Measurements from ENCODE around the gene ZNF593OS. TPM values are rescaled to one million over a fixed set of nuclear protein-coding genes. Genes with fewer than 3 reads are reported as not detected.
A peak's percentile ranks its signal among the peaks of the same experiment; 100 is the strongest.

Gene ZNF593OS
- total and polyA plus RNA-seq, 2 donors (not counting 1 experiment from before 2014, with no cell fraction given), result 0.09 TPM; not detected in 1

GRCh38 chr1:26155370-26156284 is 16.0 kb downstream of the ZNF593OS start:
- H3K4me1 ChIP-seq (ENCODE audit: control insufficient read depth in 2 of 2, insufficient read depth in 2 of 2, low read length in 2 of 2), result peaks cover 7 to 8% of the 10 kb centered on the region in 2 donors
- H3K4me3 ChIP-seq (ENCODE audit: control extremely low read depth in 1 of 5, extremely low read depth in 1 of 5, insufficient read depth in 1 of 5, low read depth in 2 of 5, low read length in 4 of 5), result no peak overlapping the region
- ATAC-seq (ENCODE audit: low read depth), result no peak
- POLR2A ChIA-PET, result no interaction called here
- Mint-ChIP-seq H3K27ac (no peak overlapping the region), H3K4me1 (peaks cover 2% of the 10 kb centered on the region), H3K9me3 (ENCODE audit: insufficient read depth) (no peaks in the 10 kb centered on the region), H3K27me3 (peaks cover 50% of the 10 kb centered on the region), H3K4me3 (no peak overlapping the region)
- peak overlapping the region; percentile 33 for H2AFZ ChIP-seq (ENCODE audit: insufficient read depth, low read depth, low read length, poor library complexity, severe bottlenecking)
- H4K20me1 ChIP-seq (ENCODE audit: control insufficient read depth, insufficient read depth, low read length, poor library complexity, severe bottlenecking), result no peaks in the 10 kb centered on the region
- H3K9me3 ChIP-seq (ENCODE audit: control extremely low read depth in 1 of 3, control insufficient read depth in 2 of 3, insufficient read depth in 1 of 3, low read length in 2 of 3), result no peaks in the 10 kb centered on the region
- intact Hi-C loops (cut with micrococcal nuclease), result no loop called here
- TF ChIP-seq EZH2 (IDR thresholded peaks at IDR 0.05; ENCODE audit: borderline replicate concordance, insufficient read depth, low read depth, low read length, poor library complexity, severe bottlenecking) (no peak), CTCF (IDR thresholded peaks at IDR 0.05) (no peak)
- no peak overlapping the region for H3K9ac ChIP-seq (ENCODE audit: low read length)
- no peak overlapping the region for H3K4me2 ChIP-seq (replicated peaks; ENCODE audit: low read depth, low read length, poor library complexity, severe bottlenecking)
- CTCF ChIA-PET, result interaction anchor here (1.4 to 4.3 kb wide), 3 partner anchors 11 to 51 kb away, joined by 4 to 31 read pairs (median 10); partner anchors contain the start of genes C1orf232 and ZNF593
- WGBS (ENCODE audit: insufficient coverage), result 34% methylated on average over 16 of the region's 21 CpGs
- DNase-seq, result no peak
- no peaks in the 10 kb centered on the region for H3K79me2 ChIP-seq (ENCODE audit: control insufficient read depth, insufficient read depth, low read length)
- H3K27ac ChIP-seq (ENCODE audit: low read length in 2 of 2), result no peak overlapping the region
- peaks cover 0 to 50% (median 12%) of the 10 kb centered on the region in 4 experiments for H3K27me3 ChIP-seq (replicated peaks in 1 of 4; ENCODE audit: control extremely low read depth in 1 of 4, control insufficient read depth in 3 of 4, insufficient read depth in 4 of 4, low read length in 3 of 4)
- no peaks in the 10 kb centered on the region for H3K36me3 ChIP-seq (replicated peaks in 1 of 2; ENCODE audit: control extremely low read depth in 1 of 2, control insufficient read depth in 1 of 2, extremely low read depth in 1 of 2, insufficient read depth in 2 of 2, low read length in 1 of 2)

GRCh38 chr1:26154750-26155149 is 16.9 kb downstream of the ZNF593OS start:
- TF ChIP-seq CTCF (IDR thresholded peaks at IDR 0.05), result no peak
- TF ChIP-seq EZH2 (IDR thresholded peaks at IDR 0.05; ENCODE audit: borderline replicate concordance, insufficient read depth, low read depth, low read length, poor library complexity, severe bottlenecking), result no peak
- Mint-ChIP-seq H3K27ac (no peak overlapping the region), H3K4me1 (peaks cover 2% of the 10 kb centered on the region), H3K27me3 (peaks cover 48% of the 10 kb centered on the region), H3K4me3 (no peak overlapping the region), H3K9me3 (ENCODE audit: insufficient read depth) (no peaks in the 10 kb centered on the region)
- 65% methylated on average over 7 of the region's 9 CpGs for WGBS (ENCODE audit: insufficient coverage)
- Histone ChIP-seq H3K4me3 (ENCODE audit: control extremely low read depth in 1 of 5, extremely low read depth in 1 of 5, insufficient read depth in 1 of 5, low read depth in 2 of 5, low read length in 4 of 5) (no peak overlapping the region), H3K9me3 (ENCODE audit: control extremely low read depth in 1 of 3, control insufficient read depth in 2 of 3, insufficient read depth in 1 of 3, low read length in 2 of 3) (no peaks in the 10 kb centered on the region), H3K4me1 (ENCODE audit: control insufficient read depth in 2 of 2, insufficient read depth in 2 of 2, low read length in 2 of 2) (peaks cover 7 to 8% of the 10 kb centered on the region in 2 donors), H3K27me3 (replicated peaks in 1 of 4; ENCODE audit: control extremely low read depth in 1 of 4, control insufficient read depth in 3 of 4, insufficient read depth in 4 of 4, low read length in 3 of 4) (peaks cover 0 to 46% (median 12%) of the 10 kb centered on the region in 4 experiments), H2AFZ (ENCODE audit: insufficient read depth, low read depth, low read length, poor library complexity, severe bottlenecking) (no peak overlapping the region), H3K4me2 (replicated peaks; ENCODE audit: low read depth, low read length, poor library complexity, severe bottlenecking) (no peak overlapping the region), H4K20me1 (ENCODE audit: control insufficient read depth, insufficient read depth, low read length, poor library complexity, severe bottlenecking) (no peaks in the 10 kb centered on the region), H3K27ac (ENCODE audit: low read length in 2 of 2) (no peak overlapping the region), H3K79me2 (ENCODE audit: control insufficient read depth, insufficient read depth, low read length) (no peaks in the 10 kb centered on the region), H3K36me3 (replicated peaks in 1 of 2; ENCODE audit: control extremely low read depth in 1 of 2, control insufficient read depth in 1 of 2, extremely low read depth in 1 of 2, insufficient read depth in 2 of 2, low read length in 1 of 2) (no peaks in the 10 kb centered on the region), H3K9ac (ENCODE audit: low read length) (no peak overlapping the region)
- intact Hi-C loops (cut with micrococcal nuclease), result no loop called here
- DNase-seq (no peak), ATAC-seq (ENCODE audit: low read depth) (no peak)
- ChIA-PET POLR2A (no interaction called here), CTCF (interaction anchor here (1.4 to 4.3 kb wide), 3 partner anchors 10 to 50 kb away, joined by 4 to 31 read pairs (median 10); partner anchors contain the start of genes C1orf232 and ZNF593)
